ENCODE measurements around the gene IL17B. TPM values are rescaled to one million over a fixed set of nuclear protein-coding genes. Genes with fewer than 3 reads are reported as not detected.

The IL17B gene
- total and polyA plus RNA-seq, 2 of the 8 experiments (the other 6 are each of a cell fraction or from before 2014, with no cell fraction given) = 0.18 TPM; not detected in 1

- H3K23ac ChIP-seq (ENCODE audit: insufficient read length) = no peak overlapping the region
Measured at GRCh38 chr5:149410721-149411432, 31.8 kb upstream of the IL17B start.

More at GRCh38 chr5:149410721-149411432, 31.8 kb upstream of the IL17B start:
- H3K14ac ChIP-seq (ENCODE audit: insufficient read length) = no peak overlapping the region
- no peaks in the 10 kb centered on the region for H3K36me3 ChIP-seq (ENCODE audit: control insufficient read depth in 2 of 4, insufficient read depth in 4 of 4, low read length in 3 of 4)
- no peak overlapping the region for H2AK5ac ChIP-seq (ENCODE audit: low read depth, low read length)
- no peaks in the 10 kb centered on the region for H3K79me2 ChIP-seq (ENCODE audit: control insufficient read depth in 1 of 2, insufficient read depth in 2 of 2, low read length in 2 of 2)
- H3K23me2 ChIP-seq (ENCODE audit: low read depth, low read length) = no peaks in the 10 kb centered on the region
- H3K79me1 ChIP-seq (ENCODE audit: low read depth, low read length) = no peaks in the 10 kb centered on the region
- no peak overlapping the region for H2BK5ac ChIP-seq (ENCODE audit: low read depth, low read length)
- no peak overlapping the region for H3K27ac ChIP-seq (ENCODE audit: low read depth, low read length)
- no peak for FAIRE-seq
- no peak for DNase-seq (ENCODE audit: low read depth in 1 of 2, low spot score in 2 of 2)
- H4K5ac ChIP-seq (ENCODE audit: insufficient read length, low read depth, low read length) = no peak overlapping the region
- H2BK20ac ChIP-seq (ENCODE audit: low read length) = no peak overlapping the region
- TF ChIP-seq JUN (IDR thresholded peaks at IDR 0.05; ENCODE audit: low read depth, low read length) (no peak), MAFK (IDR thresholded peaks at IDR 0.05; ENCODE audit: low read depth, low read length) (no peak)
- no peaks in the 10 kb centered on the region for H3K9me3 ChIP-seq (ENCODE audit: insufficient read depth in 2 of 2, low read depth in 1 of 2, low read length in 1 of 2)
- H4K8ac ChIP-seq (ENCODE audit: extremely low read depth, insufficient read depth, low read length) = no peak overlapping the region
- H2BK12ac ChIP-seq (ENCODE audit: low read depth, low read length) = no peak overlapping the region; the same call in 1 of the 2 replicates
- H4K20me1 ChIP-seq (replicated peaks in 1 of 2; ENCODE audit: control insufficient read depth in 1 of 2, insufficient read depth in 2 of 2, low read length in 2 of 2) = no peaks in the 10 kb centered on the region
- H2AFZ ChIP-seq (ENCODE audit: low read length) = no peak overlapping the region
- no peak overlapping the region; the same call in 1 of the 2 replicates for H2BK15ac ChIP-seq (ENCODE audit: low read length)
- H3K9ac ChIP-seq (replicated peaks in 1 of 4; ENCODE audit: extremely low read depth in 1 of 4, low read depth in 3 of 4, low read length in 3 of 4) = no peak overlapping the region
- 82% methylated on average over 15 of the region's 15 CpGs; no CpG with 5 or more reads in 1 of the 2 experiments for WGBS, 2 experiments (ENCODE audit: extremely low coverage in 1 of 2, insufficient coverage in 1 of 2, insufficient read length in 1 of 2, insufficient replicate concordance in 2 of 2, low coverage in 1 of 2, low lambda C conversion rate in 2 of 2, missing lambda C conversion rate in 1 of 2)
- no peak overlapping the region for H3K4me3 ChIP-seq (ENCODE audit: extremely low read depth in 1 of 4, insufficient read depth in 2 of 4, low read depth in 3 of 4, low read length in 4 of 4)
- H4K91ac ChIP-seq (replicated peaks; ENCODE audit: insufficient read length, low read length) = no peak overlapping the region
- no peak overlapping the region for H3K18ac ChIP-seq (ENCODE audit: extremely low read depth, low read length)
- H3K56ac ChIP-seq (replicated peaks; ENCODE audit: insufficient read length, low read depth, low read length) = no peak overlapping the region
- H3K4me1 ChIP-seq (replicated peaks in 1 of 4; ENCODE audit: control insufficient read depth in 3 of 4, insufficient read depth in 4 of 4, low read length in 3 of 4) = peaks cover 0 to 10% (median 3%) of the 10 kb centered on the region in 4 experiments; a peak in 4 of 7 replicates
- no peak overlapping the region for H2BK120ac ChIP-seq (replicated peaks; ENCODE audit: low read depth, low read length)
- no peaks in the 10 kb centered on the region for H3K27me3 ChIP-seq (replicated peaks in 1 of 4; ENCODE audit: control insufficient read depth in 3 of 4, extremely low read depth in 1 of 4, insufficient read depth in 3 of 4, low read length in 3 of 4)
- H3K4me2 ChIP-seq (ENCODE audit: insufficient read depth in 1 of 2, low read depth in 2 of 2, low read length in 2 of 2) = no peak overlapping the region
- no peak overlapping the region for H3K4ac ChIP-seq (replicated peaks; ENCODE audit: insufficient read length, low read depth, low read length)
- ChIA-PET CTCF (ENCODE audit: partially characterized antibody) (interaction anchor here (0.5 to 15.4 kb wide), 12 partner anchors 9 to 552 kb away, joined by 3 to 315 read pairs (median 5); partner anchors contain the start of genes ABLIM3 and IL17B), POLR2A (ENCODE audit: partially characterized antibody) (interaction anchor here (1.0 kb wide), 2 partner anchors 9 to 65 kb away, joined by 3 to 4 read pairs; partner anchors contain the start of gene GRPEL2)

All from H1 (cell line).